IPS DF 19.7 (cell line): ENCODE results near the gene NPIPA7.
"Not testable (repeated sequence)": the region's sequence is repeated elsewhere in the genome, so short reads cannot be mapped to it uniquely, and the experiment has no call there.

Experiments used
- DNase-seq: peaks from one replicate; pipeline ENCODE4 v3.0.0-alpha.2; 2013; ENCODE audit warnings: low read depth, low spot score

Gene NPIPA7

DNA sequence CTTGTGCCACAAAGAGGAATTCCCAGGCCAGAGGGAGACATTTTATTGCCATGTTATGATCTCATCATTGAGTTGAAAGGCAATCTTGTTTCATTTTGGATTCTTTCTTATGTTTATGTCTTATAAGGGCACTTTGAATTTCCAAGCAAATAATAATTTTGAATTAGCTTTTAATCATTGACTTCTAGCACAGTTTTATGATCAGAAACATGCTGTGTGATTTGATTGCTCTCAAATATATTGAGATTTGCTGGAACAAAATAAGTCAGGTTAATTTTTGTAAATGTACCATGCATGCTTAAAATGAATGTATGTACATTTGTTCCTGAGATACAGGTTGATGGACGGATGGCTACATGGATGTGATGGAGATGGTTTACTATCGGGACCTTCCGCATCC is at the start of gene NPIPA7:
TSS of gene NPIPA7 (plus strand) at position 301 of the 400 bp plus-strand sequence. CDS start 105 bp downstream, outside the sequence.
- not testable (repeated sequence) for DNase-seq

DNA sequence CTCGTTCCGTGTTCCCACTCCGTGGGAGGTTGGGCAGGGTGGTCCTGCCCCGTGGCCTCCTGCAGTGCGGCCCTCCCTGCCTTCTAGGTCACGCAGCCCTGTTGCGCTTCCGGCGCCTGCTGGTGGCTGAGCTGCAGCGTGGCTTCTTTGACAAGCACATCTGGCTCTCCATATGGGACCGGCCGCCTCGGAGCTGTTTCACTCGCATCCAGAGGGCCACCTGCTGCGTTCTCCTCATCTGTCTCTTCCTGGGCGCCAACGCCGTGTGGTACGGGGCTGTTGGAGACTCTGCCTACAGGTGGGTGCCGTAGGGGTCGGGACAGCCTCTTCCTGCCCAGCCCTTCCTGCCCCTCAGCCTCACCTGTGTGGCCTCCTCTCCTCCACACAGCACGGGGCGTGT is 47.5 kb upstream of the NPIPA7 start:
- not testable (repeated sequence) for DNase-seq

DNA sequence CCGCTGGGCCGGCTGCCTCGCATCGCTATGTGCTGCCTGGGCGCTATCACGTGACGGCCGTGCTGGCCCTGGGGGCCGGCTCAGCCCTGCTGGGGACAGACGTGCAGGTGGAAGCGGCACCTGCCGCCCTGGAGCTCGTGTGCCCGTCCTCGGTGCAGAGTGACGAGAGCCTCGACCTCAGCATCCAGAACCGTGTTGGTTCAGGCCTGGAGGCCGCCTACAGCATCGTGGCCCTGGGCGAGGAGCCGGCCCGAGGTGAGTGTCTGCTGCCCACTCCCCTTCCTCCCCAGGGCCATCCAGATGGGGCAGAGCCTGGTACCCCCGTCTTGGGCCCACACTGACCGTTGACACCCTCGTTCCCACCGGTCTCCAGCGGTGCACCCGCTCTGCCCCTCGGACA is 21.4 kb upstream of the NPIPA7 start:
- DNase-seq: not testable (repeated sequence)

DNA sequence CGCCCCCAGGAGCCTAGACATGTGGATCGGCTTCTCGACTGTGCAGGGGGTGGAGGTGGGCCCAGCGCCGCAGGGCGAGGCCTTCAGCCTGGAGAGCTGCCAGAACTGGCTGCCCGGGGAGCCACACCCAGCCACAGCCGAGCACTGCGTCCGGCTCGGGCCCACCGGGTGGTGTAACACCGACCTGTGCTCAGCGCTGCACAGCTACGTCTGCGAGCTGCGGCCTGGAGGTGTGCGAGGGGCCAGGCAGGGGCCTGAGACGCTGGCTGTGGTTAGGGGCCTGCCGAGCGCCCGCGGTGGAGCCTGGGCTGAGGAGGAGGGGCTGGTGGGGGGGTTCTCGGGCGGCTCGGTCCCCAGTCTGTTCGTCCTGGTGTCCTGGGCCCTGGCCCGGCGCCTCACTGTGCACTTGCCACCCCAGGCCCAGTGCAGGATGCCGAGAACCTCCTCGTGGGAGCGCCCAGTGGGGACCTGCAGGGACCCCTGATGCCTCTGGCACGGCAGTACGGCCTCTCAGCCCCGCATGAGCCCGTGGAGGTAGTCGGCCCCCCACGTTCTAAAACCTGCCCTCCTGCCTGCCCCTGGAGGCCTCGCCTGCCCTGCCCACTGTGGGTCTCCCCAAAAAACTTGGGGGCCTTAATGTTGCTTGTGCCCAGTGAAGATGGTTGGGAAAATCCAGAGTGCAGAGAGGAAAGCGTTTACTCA is 20.2 kb upstream of the NPIPA7 start:
- DNase-seq: not testable (repeated sequence)

DNA sequence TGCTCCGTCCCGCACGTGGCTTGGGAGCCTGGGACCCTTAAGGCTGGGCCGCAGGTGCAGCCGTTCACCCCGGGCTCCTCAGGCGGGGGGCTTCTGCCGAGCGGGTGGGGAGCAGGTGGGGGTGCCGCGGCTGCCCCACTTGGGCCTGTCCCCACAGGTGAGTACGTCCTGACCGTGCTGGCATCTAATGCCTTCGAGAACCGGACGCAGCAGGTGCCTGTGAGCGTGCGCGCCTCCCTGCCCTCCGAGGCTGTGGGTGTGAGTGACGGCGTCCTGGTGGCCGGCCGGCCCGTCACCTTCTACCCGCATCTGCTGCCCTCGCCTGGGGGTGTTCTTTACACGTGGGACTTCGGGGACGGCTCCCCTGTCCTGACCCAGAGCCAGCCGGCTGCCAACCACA is 15.3 kb upstream of the NPIPA7 start:
- DNase-seq: not testable (repeated sequence)

DNA sequence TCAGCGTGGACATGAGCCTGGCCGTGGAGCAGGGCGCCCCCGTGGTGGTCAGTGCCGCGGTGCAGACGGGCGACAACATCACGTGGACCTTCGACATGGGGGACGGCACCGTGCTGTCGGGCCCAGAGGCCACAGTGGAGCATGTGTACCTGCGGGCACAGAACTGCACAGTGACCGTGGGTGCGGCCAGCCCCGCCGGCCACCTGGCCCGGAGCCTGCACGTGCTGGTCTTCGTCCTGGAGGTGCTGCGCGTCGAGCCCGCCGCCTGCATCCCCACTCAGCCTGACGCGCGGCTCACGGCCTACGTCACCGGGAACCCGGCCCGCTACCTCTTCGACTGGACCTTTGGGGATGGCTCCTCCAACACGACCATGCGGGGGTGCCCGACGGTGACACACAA is 14.8 kb upstream of the NPIPA7 start:
- not testable (repeated sequence) for DNase-seq

DNA sequence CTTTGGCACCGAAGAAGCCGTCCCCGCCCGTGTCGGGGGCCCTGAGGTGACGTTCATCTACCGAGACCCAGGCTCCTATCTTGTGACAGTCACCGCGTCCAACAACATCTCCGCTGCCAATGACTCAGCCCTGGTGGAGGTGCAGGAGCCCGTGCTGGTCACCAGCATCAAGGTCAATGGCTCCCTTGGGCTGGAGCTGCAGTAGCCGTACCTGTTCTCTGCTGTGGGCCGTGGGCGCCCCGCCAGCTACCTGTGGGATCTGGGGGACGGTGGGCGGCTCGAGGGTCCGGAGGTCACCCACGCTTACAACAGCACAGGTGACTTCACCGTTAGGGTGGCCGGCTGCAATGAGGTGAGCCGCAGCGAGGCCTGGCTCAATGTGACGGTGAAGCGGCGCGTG is 14.2 kb upstream of the NPIPA7 start:
- DNase-seq: not testable (repeated sequence)

DNA sequence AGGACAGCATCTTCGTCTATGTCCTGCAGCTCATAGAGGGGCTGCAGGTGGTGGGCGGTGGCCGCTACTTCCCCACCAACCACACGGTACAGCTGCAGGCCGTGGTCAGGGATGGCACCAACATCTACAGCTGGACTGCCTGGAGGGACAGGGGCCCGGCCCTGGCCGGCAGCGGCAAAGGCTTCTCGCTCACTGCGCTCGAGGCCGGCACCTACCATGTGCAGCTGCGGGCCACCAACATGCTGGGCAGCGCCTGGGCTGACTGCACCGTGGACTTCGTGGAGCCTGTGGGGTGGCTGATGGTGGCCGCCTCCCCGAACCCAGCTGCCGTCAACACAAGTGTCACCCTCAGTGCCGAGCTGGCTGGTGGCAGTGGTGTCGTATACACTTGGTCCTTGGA is 13.6 kb upstream of the NPIPA7 start:
- not testable (repeated sequence) for DNase-seq

DNA sequence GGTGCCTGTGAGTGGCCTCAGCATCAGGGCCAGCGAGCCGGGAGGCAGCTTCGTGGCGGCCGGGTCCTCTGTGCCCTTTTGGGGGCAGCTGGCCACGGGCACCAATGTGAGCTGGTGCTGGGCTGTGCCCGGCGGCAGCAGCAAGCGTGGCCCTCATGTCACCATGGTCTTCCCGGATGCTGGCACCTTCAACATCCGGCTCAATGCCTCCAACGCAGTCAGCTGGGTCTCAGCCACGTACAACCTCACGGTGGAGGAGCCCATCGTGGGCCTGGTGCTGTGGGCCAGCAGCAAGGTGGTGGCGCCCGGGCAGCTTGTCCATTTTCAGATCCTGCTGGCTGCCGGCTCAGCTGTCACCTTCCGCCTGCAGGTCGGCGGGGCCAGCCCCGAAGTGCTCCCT is 13.1 kb upstream of the NPIPA7 start:
- not testable (repeated sequence) for DNase-seq

DNA sequence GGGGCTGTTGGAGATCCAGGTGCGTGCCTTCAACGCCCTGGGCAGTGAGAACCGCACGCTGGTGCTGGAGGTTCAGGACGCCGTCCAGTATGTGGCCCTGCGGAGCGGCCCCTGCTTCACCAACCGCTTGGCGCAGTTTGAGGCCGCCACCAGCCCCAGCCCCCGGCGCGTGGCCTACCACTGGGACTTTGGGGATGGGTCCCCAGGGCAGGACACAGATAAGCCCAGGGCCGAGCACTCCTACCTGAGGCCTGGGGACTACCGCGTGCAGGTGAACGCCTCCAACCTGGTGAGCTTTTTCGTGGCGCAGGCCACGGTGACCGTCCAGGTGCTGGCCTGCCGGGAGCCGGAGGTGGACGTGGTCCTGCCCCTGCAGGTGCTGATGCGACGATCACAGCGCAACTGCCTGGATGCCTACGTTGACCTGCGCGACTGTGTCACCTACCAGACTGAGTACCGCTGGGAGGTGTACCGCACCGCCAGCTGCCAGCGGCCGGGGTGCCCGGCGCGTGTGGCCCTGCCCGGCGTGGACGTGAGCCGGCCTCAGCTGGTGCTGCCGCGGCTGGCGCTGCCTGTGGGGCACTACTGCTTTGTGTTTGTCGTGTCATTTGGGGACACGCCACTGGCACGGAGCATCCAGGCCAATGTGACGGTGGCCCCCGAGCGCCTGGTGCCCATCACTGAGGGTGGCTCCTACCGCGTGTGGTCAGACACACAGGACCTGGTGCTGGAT is 12.2 kb upstream of the NPIPA7 start:
- DNase-seq: not testable (repeated sequence)

DNA sequence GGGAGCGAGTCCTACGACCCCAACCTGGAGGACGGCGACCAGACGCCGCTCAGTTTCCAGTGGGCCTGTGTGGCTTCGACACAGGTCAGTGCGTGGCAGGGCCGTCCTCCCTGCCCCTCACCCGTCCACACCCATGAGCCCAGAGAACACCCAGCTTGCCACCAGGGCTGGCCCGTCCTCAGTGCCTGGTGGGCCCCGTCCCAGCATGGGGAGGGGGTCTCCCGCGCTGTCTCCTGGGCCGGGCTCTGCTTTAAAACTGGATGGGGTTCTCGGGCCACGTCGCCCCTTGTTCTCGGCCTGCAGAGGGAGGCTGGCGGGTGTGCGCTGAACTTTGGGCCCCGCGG is 11.7 kb upstream of the NPIPA7 start:
- not testable (repeated sequence) for DNase-seq

DNA sequence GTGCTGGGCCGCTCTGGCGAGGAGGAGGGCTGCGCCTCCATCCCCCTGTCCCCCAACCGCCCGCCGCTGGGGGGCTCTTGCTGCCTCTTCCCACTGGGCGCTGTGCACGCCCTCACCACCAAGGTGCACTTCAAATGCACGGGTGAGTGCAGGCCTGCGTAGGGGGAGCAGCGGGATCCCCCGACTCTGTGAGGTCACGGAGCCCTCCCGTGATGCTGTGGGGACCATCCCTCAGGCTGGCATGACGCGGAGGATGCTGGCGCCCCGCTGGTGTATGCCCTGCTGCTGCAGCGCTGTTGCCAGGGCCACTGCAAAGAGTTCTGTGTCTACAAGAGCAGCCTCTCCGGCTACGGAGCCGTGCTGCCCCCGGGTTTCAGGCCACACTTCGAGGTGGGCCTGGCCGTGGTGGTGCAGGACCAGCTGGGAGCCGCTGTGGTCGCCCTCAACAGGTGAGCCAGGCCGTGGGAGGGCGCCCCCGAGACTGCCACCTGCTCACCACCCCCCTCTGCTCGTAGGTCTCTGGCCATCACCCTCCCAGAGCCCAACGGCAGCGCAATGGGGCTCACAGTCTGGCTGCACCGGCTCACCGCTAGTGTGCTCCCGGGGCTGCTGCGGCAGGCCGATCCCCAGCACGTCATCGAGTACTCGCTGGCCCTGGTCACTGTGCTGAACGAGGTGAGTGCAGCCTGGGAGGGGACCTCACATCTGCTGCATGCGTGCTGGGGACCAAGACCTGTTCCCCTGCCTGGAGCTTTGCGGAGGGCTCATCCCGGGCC is 9.7 kb upstream of the NPIPA7 start:
- DNase-seq: not testable (repeated sequence)

DNA sequence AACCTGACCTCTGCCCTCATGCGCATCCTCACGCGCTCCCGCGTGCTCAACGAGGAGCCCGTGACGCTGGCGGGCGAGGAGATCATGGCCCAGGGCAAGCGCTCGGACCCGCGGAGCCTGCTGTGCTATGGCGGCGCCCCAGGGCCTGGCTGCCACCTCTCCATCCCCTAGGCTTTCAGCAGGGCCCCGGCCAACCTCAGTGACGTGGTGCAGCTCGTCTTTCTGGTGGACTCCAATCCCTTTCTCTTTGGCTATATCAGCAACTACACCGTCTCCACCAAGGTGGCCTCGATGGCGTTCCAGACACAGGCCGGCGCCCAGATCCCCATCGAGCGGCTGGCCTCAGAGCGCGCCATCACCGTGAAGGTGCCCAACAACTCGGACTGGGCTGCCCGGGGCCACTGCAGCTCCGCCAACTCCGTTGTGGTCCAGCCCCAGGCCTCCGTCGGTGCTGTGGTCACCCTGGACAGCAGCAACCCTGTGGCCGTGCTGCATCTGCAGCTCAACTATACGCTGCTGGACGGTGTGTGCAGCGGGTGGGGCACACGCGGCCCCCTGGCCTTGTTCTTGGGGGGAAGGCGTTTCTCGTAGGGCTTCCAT is 7.7 kb upstream of the NPIPA7 start:
- not testable (repeated sequence) for DNase-seq

DNA sequence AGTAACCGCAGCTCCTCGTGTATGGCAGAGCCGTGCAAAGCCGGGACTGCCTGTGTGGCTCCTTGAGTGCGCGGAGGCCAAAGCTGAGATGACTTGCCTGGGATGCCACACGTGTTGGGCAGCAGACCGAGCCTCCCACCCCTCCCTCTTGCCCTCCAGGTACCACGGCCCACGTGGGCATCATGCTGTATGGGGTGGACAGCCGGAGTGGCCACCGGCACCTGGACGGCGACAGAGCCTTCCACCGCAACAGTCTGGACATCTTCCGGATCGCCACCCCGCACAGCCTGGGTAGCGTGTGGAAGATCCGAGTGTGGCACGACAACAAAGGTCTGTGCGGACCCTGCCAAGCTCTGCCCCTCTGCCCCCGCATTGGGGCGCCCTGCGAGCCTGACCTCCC is 4.7 kb upstream of the NPIPA7 start:
- DNase-seq: not testable (repeated sequence)

DNA sequence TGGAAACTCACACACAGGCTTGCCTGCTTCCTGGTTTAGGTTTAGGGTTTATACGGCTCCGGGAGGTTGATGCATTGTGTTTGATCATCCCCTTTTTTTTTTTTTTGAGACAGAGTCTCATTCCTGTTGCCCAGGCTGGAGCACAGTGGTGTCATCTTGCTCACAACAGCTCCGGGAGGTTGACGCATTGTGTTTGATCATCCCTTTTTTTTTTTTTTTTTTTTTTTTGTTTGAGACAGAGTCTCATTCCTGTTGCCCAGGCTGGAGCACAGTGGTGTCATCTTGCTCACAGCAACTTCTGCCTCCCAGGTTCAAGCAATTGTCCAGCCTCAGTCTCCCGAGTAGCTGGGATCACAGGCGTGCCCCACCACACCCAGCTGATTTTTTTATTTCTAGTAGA is 20.7 kb downstream of the NPIPA7 start:
- not testable (repeated sequence) for DNase-seq

DNA sequence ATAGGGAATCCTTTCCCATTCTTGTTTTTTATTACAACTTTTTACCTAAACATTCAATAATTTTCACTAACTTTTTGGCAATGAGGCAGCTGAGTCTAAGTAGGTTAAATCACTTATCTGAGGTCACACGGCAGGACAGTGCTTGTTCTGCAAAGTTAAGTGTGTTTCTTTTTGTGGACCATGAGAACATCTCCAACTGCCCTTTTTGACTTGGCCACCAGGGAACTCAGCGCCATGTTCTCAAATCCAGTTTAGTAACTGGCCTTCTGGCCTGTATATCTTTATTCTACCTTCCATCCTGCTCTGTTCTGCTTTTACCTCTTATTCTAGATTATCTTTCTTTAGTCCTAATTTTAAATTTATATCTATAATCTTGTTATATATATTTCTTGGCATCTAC is 23.4 kb downstream of the NPIPA7 start:
- not testable (repeated sequence) for DNase-seq

DNA sequence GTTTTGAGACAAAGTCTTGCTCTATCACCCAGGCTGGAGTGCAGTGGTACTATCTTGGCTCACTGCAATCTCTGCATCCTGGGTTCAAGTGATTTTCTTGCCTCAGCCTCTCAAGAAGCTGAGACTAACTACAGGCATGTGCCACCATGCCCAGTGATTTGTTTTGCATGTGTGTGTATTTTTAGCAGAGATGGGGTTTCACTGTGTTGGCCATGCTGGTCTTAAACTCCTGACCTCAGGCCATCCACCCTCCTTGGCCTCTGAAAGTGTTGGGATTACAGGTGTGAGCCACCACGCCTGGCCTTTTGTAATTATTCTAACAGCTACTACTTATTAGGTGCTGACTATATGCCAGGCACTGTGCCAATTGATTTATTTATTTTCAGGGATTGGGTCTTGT is 25.3 kb downstream of the NPIPA7 start:
- not testable (repeated sequence) for DNase-seq

DNA sequence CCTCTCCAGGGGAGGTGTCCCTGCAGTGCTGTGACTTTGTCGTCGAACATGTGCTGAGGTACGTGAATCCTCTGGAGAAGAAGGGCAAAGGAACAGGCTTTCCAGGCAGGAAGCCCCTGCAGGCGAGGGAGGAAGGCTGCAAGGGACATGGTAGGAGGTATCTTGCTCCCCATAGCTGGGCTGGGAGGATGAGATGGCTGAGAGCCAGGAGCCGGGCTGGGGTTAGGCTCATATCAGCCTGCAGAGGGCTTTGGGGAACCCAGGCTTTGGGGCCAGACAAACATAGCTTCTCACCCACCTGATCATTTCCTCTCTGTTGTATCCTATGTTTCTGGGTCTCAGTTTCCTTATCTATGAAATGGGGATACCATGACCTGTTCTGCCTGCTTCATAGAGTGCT is 26.5 kb downstream of the NPIPA7 start:
- DNase-seq: not testable (repeated sequence)

DNA sequence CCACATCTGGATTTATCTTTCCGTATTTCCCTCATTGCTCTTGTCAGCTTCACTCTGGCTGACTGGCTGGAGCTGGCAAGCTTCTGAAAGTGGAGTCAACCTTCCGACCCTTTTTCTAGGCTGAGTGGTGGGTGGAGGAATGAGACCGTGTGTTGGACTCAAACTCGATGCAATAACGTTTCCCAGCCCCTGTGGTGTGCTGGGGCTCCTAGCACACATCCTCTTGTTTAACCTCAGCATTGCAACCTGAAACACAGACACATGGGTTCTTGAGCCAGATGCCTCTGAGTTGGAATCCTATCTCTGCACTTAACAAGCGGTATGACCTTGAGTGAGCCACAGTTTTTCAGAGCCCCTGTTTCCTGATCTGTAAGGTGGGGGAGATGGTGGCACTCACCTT is 29.5 kb downstream of the NPIPA7 start:
- not testable (repeated sequence) for DNase-seq

DNA sequence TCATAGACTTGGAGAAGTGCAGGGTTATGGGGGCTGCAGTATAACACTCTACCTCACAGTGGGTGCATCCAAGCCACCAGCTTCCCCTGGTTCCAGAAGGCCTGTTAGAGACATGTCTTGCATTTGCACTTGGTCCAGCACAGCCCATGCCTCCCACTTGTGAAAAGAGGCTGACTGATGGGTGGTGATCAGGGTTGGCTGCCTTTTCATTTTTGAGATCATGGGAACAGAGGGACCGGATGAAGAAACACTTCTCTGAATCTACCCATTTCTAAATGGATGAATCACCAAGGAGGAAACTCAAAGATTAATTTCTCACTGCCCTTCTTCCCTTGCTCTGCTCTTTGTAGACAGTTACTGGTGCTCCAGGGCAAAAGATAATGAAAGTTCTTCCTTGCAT is 34.8 kb downstream of the NPIPA7 start:
- not testable (repeated sequence) for DNase-seq

DNA sequence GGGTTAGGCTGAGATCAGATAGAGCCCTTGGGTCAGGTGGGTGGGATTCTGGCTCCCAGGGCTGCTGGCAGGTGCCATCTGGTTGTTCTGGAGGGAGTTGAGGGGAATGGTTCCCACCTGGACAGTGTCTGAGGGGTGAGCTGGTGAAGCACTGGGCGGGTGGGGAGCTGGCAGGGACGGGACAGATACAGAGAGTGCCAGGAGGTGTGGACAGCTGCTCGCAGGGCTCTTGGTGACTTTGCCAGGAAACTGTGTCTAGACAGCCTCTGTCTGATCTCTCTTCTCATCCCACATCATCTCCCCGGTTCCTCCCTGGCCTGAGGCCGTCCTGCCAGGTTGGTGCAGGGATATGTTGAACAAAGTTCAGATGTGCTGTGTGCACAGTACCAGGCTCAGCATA is 38.1 kb downstream of the NPIPA7 start:
- not testable (repeated sequence) for DNase-seq
